Transverse colon (tissue), 3 donors: ENCODE measurements around the gene MOCS1.

Source experiments
- CTCF ChIP-seq, 5 experiments: fragments of 200-600 bp in 3 of 5; fragments of 450-650 bp in 2 of 5; sonication (generic) in 3 of 5; IDR thresholded peaks; 1 replicate in 2 of 5; 2 replicates in 3 of 5; pipeline ENCODE4 v1.5.1; 2016 to 2017; ENCODE audit warnings: antibody characterized with exemption in 5 of 5, inconsistent platforms in 3 of 5, mild to moderate bottlenecking in 2 of 5, moderate library complexity in 1 of 5
- POLR2A ChIP-seq: fragments of 450-650 bp; IDR thresholded peaks from one replicate; pipeline ENCODE4 v1.6.1; 2016; ENCODE audit warnings: antibody characterized with exemption, mild to moderate bottlenecking, moderate library complexity

GRCh38 chr6:39948199-39948791 lies 14.0 kb upstream of the MOCS1 start:
- TF ChIP-seq CTCF (IDR thresholded peaks at IDR 0.05) (no peak), POLR2A (no peak)
